ENCODE results near the gene CDH23.

Gene CDH23

DNA sequence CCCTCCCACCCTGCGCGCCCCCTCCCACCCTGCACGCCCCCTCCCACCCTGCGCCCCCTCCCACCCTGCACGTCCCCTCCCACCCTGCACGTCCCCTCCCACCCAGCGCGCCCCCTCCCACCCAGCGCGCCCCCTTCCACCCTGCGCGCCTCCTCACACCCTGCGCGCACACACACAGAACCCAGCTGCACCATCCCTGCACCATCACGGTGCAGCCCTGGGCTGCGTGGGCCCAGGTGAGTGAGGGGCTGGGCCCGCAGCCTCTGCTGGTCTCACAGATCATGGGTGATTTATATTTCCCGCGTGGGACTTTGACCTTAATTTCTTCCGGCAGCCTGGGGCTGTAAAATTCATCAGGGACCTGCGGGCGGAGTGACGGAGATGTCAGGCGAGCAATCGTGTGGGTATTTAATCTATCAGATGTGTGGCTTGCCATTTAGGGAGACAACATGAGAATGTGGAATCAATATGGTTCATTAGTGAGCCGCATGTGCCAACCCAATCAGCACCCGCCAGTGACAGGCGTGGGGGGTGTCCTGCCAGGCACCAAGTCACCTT, 265.1 kb downstream of the CDH23 start:
- DNase-seq (ENCODE audit: low read depth): no peak

DNA sequence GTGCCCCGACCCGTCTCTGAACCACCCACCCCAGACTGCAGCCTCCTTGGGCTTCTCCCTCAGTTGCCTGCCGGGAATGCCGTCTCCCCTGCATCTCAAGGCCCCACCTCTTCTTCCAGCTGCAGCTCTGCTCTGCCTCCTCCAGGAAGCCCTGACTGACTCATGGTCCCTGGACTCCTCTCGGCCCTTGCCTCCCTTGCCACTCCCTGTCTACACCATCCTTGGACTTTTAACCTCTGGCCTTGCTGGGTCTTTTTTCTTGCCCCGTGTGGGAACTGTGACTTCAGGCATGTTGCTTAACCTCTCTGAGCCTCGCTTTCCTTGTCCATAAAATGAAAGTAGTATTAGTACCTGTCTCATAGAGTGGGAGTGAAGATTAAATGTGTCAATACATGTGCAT, 266.6 kb downstream of the CDH23 start:
- DNase-seq (ENCODE audit: low read depth): no peak

DNA sequence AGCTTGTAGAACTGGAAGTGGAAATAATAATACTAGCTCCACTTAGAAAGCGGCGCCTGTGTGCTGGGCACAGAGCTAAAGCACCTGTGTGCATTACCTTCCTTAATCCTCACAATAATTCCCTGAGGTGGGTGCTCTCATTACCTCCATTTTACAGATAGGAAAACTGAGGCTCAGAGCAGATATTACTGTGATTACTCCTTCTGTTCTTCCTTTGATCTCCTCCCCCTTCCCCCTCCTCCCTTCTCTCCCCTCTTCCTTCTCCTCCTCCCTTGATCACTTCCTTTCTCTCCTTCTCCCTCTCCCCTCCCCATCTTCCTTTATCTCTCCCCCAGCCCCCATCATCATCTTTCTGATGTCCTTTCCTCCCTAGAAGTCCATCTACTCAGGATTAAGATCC, 267.9 kb downstream of the CDH23 start:
- DNase-seq (ENCODE audit: low read depth): no peak

DNA sequence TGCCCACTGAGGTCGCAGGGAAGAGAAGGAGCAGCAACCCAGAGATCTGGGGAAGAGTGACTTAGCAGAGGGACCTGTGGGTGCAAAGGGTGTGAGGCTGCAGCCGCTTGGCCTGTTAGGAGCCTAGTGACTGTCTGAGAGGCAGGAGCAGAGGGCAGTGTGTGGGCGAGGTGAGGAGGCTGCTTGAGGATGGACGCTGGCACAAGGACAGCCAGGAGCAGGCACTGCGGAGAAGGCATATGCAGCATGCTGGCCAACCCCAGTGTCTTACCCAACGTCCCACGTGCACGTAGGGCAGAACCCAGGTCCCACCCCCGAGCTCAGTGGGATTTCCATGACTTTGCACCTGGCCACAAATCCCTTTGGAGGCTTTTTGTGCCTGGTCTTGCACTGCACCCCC, 268.7 kb downstream of the CDH23 start:
- DNase-seq (ENCODE audit: low read depth): no peak

DNA sequence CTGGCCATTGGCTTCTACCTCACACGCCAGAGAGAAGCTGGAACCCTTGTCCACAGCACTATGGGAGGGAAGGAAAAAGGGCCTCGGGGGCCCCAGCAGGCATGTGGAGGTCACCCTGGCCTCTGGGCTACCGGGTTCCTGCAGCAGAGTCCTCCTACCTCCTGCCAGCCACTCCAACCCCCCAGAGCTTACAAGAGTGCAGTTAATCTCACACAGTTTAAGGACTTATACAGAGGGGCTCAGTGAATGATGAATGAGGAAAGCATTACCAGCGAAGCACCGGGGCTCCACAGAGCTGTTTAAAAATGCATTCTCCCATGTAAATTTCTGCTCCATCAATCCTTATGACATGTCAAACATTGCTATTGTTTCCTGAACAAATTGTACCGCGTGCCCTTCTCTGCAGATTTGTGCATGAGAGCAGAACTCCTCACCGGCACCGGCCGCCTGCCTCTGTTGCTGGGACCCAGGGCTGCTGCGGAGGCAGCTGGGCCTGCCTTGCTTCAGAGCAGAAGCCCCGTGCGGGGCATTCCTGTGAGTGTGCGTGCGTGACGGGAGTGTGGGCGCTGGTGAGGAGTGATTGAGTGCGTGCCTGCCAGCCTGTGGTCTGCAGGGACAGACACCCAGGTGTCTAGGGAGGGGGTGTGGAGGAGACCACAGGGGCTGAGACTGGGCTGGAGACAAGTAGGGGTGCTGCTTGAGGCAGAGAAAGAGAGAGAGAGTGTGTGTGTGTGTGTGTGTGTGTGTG, 270.1 kb downstream of the CDH23 start:
- DNase-seq (ENCODE audit: low read depth): no peak

DNA sequence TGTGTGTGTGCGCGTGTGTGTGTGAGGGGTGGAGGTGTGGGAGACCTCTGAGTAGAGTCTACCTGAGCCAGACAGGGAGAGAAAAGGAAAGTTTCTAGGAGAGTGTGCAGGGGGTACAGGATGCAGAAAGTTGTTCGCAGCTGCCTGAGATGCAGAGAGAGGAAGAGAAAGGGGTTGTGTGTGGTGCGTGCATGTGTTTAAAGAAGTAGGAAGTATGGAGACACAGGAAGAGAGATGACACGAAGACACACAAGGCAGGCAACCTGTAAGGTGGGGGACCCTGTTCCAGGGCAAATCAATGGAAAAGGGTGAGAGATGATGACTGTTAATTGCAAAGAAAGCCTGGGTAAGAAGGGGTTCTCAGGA, 270.6 kb downstream of the CDH23 start:
- no peak for DNase-seq (ENCODE audit: low read depth)

DNA sequence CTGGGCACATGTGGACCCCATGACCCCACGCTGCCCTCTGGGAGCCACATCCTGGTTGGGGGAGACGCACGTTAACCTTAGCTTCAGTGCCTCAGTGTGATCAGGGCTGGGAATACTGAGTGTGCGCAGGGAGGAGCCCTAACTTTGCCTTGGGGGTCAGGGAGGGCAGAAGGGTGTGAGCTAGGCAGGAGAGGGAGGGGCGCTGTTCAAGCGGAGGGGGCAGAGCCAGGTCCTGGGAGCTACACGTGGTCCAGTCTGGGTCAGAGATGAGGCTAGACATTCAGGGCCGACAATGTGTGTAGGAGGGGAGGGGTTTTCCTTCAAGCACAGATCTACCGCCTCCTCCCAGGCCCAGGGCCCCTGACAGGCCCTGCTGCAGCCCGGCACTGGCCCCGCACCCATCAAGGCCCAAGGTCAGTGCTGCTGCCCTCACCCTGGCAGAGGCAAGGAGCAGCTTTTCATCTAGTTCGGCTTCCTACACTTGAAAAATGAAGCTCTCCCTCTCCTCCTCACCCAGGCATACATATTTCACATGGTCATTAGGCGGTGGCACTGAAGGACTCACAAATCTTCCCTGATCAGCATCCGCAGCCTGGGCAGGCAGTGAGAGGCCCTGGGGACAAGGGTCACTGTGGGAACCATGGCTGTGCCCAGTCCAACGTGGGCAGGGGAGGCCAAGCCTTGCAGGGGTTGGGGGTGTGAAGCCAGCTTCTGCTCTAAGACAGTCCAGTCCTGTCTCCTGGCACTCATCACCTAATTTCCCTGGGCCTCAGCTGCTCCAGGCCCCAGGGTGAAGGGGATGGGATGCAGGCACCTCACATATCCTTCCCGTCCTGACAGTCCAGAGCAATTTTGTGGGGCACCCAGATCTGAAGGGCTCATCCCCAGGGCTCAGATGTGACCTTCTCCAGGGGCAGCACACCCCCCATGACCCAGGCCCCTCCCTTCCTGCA, 275.6 kb downstream of the CDH23 start:
- no peak for DNase-seq (ENCODE audit: low read depth)

DNA sequence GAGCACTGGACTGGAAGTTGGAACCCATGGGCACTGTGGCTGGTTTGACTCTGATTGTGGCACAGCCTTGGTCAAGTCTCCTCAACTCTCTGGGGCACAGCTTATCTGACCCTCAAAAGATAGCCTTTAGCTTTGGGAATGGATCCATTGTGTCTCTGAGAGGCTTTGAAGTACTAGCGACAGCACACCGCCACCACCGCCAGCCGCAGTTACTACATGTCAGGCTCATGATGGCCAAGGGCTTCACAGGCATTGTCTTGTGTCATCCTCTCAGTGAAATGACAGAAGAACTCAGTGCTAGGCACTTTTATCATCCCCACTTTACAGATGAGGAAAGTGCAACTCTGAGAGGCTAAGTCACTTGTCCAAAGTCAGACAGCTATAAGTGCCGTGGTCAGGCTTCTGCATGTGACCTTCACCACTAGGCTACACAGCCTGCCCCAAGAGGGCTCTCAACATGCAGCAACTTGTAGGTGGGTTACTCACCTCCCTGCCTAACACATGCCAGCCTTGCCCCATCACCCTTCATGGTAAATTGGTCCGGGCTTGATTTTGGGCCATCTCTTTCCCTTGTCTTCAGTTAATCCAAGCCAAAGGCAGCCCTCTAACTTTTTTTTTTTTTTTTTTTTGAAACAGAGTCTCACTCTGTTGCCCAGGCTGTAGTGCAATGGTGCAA, 278.7 kb downstream of the CDH23 start:
- no peak for DNase-seq (ENCODE audit: low read depth)

DNA sequence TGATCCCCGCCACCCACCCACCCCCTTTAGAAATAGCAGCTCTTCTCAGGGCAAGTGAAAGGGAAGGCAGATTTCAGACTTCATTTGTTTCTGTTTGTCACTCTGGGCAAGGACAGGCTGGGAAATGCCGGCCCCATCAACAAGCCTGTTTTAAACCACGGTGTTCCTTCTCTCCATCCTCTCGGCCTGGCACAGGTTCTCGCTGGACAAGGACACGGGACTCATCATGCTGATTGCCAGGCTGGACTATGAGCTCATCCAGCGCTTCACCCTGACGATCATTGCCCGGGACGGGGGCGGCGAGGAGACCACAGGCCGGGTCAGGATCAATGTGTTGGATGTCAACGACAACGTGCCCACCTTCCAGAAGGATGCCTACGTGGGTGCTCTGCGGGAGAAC, 280.5 kb downstream of the CDH23 start:
- no peak for DNase-seq (ENCODE audit: low read depth)

DNA sequence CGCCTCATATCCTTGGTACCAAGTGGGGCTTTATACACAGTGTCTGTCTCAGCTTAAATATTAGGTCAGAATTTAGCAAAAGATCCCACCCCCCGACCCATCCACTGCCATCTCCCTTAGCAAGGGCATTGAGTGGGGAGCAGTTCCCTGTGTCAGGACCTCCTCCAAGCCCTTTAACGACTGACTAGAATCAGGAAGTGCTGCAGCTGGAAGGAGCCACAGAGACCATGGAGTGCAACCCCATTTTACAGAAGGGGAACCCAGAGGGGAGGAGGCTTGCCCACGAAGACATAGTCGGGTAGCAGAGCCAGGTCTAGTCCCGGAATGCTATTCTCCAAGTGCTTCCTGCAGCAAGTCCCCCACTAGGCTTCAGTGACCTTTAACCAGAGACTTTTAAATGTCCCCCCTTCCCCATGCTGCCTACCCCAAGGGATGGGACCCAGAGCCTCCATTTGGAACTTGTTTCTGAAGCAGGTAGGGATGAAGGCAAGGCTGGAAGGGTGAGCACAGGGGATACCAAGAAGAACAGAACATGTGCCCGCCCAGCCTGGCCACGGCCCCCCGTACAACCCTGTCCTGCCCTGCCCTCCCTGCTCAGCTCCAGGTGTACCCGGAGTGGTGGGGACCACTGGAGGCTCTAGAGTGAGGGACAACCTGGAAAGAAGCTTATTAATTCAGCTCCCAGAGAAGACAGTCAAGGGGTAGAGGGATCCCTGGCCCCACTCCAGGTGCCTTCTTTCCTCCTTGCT, 281.5 kb downstream of the CDH23 start:
- DNase-seq (ENCODE audit: low read depth): no peak

DNA sequence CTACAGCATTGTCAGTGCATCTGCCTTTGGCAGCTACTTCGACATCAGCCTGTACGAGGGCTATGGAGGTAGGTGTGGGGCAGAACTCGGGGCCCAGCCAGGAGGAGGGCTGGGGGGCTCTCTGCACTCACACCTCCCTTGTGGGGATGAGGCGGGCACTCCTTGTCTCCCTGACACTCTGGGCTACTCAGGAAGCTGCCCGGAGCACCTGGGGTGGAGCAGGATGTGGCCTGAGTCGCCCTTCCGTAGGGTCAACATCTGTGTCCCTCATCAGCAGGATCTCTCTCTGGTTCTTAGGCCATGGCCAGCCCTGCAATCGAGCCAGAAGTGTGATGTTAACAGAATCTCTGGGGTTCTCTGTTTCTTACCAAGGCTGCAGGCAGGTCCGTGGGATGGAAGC, 282.7 kb downstream of the CDH23 start:
- DNase-seq (ENCODE audit: low read depth): no peak

DNA sequence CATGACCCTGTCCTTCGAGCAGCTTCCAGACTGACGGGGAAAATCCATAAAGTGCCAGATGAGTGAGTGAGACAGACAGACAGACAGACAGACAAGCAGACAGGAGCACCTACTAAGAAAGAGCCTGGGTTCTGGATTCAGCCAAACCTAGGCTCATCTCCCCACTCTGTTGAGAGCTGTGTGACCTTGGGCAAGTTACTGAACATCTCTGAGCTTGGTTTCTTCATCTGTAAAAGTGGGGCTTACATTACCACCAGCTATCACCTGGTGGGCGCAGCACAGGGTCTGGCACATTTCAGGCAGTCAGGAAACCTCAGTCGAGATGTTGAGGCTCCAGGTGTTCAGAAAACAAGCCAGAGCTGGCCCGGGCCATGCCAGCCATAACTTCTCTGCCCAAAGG, 285.3 kb downstream of the CDH23 start:
- DNase-seq (ENCODE audit: low read depth): no peak

DNA sequence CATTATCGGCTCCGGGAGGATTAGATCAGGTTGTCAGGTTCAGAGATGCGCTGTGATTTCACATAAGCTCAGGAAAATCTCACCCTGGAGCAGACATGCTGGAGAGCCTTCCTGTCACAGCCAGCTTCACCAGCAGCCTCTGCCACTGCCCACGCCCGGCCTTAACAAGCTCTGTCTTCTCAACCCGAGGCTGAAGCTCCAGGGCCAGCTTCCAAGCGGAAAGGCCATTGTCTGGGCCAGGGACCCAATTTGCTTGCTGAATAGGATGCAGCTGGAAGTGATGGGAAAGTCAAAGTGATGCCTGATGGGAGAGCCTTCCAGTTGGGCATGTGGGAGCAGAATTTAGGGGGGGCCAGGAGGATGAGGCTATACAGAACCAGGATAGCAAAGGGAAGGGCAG, 286.6 kb downstream of the CDH23 start:
- no peak for DNase-seq (ENCODE audit: low read depth)

DNA sequence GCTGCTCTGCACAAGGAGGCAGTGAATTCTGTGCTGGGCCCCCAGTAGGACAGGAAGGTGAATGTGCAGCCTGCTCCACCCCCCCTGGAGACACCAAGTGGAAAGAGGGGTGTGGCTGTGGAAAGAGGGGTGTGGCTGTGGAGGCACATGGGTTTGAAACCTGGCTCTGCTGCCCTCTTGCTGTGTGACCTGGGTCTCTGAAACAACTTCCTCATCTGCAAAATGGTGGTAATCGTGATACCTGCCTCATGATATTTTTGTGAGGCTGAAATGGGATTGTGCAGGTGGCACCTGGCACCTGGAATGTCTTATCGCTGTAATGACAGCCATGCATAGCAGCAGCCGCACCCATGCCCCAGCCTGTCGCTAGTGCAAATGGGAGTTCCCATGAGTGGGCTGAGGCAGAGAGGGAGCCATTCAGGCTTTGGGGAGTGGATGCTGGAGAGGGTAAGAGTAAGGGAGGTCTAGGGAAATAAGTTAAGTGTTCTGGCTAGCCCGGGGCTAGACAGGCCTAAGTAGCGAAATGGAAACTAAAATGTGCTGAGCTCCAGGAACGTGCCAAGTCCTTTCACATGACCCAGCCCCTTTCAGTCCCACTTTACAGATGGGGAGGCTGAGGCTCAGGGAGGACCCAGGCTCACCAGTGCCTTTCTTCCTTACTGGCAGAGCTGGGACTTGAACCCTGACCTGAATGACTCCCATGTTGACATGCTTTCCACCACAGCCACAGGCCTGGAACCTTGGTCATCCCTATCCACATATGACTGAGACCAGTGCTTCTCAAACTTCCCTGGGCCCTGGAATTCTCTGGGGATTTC, 287.8 kb downstream of the CDH23 start:
- no peak for DNase-seq (ENCODE audit: low read depth)

DNA sequence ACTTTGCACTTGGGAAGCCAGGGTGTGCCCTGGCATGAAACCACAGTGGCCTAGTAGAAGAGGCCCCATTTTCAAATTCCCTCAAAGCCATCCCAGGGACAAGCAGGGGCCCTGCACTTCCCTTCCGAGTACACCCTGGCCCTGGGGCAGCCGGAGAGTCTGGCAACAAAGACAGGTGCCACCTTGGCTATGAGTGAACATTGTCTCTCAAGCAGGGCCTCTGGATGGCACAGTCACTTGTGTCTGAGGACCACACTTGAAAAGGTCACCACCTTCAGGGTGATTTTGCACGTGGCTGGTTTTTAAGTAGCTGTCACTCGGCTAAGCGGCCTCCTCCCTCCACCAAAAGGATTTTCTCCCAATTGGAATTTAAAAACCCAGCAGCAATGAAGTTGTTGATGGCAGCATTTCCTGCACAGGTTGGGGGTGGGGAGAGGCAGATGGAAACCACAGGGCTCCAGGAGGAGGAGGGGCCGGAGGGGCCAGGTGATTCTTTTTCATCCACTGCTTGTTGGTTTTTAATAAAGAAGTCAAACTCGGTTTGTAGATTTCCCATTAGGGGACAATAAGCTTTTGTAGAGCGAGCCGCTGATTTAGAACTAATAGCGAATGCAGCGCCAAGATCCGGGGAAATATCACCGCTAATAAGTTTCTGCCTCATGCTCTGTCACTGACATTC, 289.0 kb downstream of the CDH23 start:
- DNase-seq (ENCODE audit: low read depth): no peak

DNA sequence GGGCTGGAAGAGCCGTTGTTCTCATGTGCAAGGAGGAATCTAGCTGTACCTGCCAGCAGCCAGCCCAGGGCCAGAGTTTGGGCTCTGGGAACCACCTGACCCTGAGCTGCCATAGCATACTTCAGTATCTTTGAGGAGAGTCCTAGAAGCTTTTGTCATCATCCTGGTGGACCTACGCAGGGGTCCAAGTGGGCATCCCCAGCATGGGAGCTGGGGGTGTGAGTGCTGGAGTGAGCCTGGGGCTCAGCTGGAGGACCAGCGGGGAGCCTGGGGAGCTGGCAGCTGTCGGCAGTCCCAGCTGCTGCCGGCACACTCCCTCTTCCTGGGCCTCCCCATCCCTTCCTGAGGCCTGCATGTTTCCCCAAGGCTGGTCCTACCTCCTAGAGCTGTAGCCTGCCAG, 290.4 kb downstream of the CDH23 start:
- DNase-seq (ENCODE audit: low read depth): no peak

DNA sequence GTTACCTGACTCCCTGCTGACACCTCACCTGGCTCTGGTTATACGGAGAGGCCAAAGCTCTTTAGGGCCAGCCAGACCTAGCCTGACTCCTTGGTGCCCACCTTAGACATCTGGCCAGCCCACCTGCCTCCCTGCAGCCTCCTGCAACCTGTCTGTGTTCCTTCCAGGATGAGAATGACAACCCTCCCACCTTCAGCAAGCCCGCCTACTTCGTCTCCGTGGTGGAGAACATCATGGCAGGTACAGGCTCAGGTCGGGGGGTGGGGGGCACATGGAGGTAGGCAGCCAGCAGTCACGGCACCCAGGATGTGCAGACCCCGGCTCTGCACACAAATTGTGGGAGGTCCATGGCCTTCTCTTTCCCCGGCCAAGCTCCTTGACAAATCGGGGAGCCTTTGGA, 290.8 kb downstream of the CDH23 start:
- no peak for DNase-seq (ENCODE audit: low read depth)

DNA sequence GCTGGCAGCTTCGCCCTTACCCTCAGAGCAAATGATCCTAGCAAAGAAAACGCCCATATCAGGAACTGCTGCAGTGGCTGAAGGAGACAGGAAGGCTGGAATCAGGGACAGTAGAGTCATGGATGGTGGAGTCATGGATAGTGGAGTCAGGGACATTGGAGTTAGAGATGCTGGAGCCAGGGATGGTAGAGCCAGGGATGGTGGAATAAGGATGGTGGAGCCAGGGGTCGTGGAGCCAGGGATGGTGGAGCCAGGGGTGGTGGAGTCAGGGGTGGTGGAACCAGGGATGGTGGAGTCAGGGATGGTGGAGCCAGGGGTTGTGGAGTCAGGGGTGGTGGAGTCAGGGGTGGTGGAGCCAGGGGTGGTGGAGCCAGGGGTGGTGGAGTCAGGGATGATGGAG, 291.5 kb downstream of the CDH23 start:
- no peak for DNase-seq (ENCODE audit: low read depth)

DNA sequence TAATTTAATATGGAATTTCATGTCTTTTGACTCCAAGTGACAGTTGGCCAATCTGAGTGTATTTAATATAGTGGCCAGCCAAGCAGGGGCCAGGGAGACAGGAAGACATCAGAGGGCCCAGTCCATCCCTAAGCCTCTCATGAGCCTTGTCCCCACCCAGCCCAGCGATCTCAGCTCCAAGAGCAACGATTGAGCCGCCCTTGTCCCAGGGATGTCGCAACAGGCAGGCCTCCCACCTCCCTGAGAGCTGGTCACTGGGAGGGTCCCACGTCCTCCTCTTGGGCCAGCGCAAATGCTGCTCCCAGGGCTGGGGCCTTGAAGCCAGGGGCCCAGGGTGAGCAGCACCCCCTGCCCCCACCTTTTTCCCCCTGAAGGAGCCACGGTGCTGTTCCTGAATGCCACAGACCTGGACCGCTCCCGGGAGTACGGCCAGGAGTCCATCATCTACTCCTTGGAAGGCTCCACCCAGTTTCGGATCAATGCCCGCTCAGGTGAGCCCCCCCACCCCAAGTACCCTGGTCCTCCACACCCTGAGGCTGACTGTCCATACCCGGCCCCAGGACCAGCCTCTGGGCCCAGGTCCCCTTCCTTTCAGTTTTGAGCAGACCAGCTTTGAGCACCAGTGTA, 293.5 kb downstream of the CDH23 start:
- no peak for DNase-seq (ENCODE audit: low read depth)

DNA sequence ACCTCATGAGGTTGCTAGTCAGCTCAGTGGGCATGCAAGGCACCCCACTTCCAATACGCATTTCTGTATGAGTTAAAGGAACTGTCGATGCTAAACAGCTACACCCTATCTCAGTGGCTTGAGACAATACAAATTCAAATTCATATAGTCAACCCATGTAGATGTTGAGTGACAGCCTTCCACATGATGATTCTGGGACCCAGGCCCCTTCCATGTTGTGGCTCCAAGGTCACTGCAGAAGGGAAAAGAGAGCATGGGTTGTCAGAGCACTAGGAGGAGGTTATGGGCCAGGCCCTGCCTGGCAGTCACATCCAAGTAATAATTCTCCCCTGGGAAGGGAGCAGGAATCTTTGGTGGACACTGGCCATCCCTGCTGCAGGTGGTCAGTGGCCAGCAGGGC, 294.7 kb downstream of the CDH23 start:
- DNase-seq (ENCODE audit: low read depth): no peak
